Measurements from ENCODE around the gene ATP5MG. TPM values are rescaled to one million over a fixed set of nuclear protein-coding genes. Genes with fewer than 3 reads are reported as not detected.
A peak's percentile ranks its signal among the peaks of the same experiment; 100 is the strongest.

ATP5MG gene
- 100 to 1,000 TPM in 3 of 4 donors, 10 to 100 TPM in 1; 36.4 to 274 (median 152) TPM for total RNA-seq

- DNase-seq: peak; percentile 87 to 88
- peak within 1 kb of the TSS; percentile 81 to 93 for H3K27ac ChIP-seq
- no peak for TF ChIP-seq CTCF (IDR thresholded peaks at IDR 0.05)
- TF ChIP-seq POLR2A (IDR thresholded peaks at IDR 0.05): peak in 1 of 2 donors; percentile 28
- intact Hi-C loops (cut with DNase I; ENCODE audit: low total_unique reads): no loop called here
- H3K4me3 ChIP-seq: peak within 1 kb of the TSS; percentile 91 to 98
- no peaks in the 10 kb centered on the region for H3K9me3 ChIP-seq
- H3K27me3 ChIP-seq: no peaks in the 10 kb centered on the region
- H3K4me1 ChIP-seq: peaks cover 3 to 15% of the 10 kb centered on the region in 2 donors
- H3K36me3 ChIP-seq: no peaks in the 10 kb centered on the region
Observed at GRCh38 chr11:118401151-118401879, at the start of gene ATP5MG. TSS of gene ATP5MG (plus strand) at chr11:118401606. CDS start at chr11:118401666, 60 bp downstream.

- intact Hi-C loops (cut with DNase I; ENCODE audit: low total_unique reads): loop anchor here (10.0 kb wide), 1 partner anchor 208 kb away; no protein-coding TSS in a partner anchor
- no peaks in the 10 kb centered on the region for H3K27me3 ChIP-seq
- no peaks in the 10 kb centered on the region for H3K9me3 ChIP-seq
- no peak overlapping the region for H3K27ac ChIP-seq
- DNase-seq: no peak
- no peaks in the 10 kb centered on the region for H3K36me3 ChIP-seq
- no peaks in the 10 kb centered on the region for H3K4me1 ChIP-seq
- TF ChIP-seq CTCF (IDR thresholded peaks at IDR 0.05): peak; percentile 19 to 54 (median 33)
- TF ChIP-seq POLR2A (IDR thresholded peaks at IDR 0.05): no peak
- H3K4me3 ChIP-seq: no peak overlapping the region
Observed at GRCh38 chr11:118353084-118353710, 48.2 kb upstream of the ATP5MG start.

- no peaks in the 10 kb centered on the region for H3K9me3 ChIP-seq
- TF ChIP-seq CTCF (IDR thresholded peaks at IDR 0.05): no peak
- H3K4me1 ChIP-seq: no peaks in the 10 kb centered on the region
- intact Hi-C loops (cut with DNase I; ENCODE audit: low total_unique reads): loop anchor here (10.0 kb wide), 1 partner anchor 213 kb away; no protein-coding TSS in a partner anchor
- no peaks in the 10 kb centered on the region for H3K36me3 ChIP-seq
- no peaks in the 10 kb centered on the region for H3K27me3 ChIP-seq
- H3K4me3 ChIP-seq: no peak overlapping the region
- no peak overlapping the region for H3K27ac ChIP-seq
- DNase-seq: no peak
Observed at GRCh38 chr11:118358071-118358470, 43.3 kb upstream of the ATP5MG start.

GRCh38 chr11:118359295-118359958 is 42.0 kb upstream of the ATP5MG start, which contains the start of gene UBE4A:
TSS of gene UBE4A (plus strand) at chr11:118359600. CDS start at chr11:118365081, 5,481 bp downstream.
- Histone ChIP-seq H3K9me3 (no peaks in the 10 kb centered on the region), H3K27ac (peak within 1 kb of the TSS; percentile 7 to 43), H3K27me3 (no peaks in the 10 kb centered on the region), H3K4me1 (no peaks in the 10 kb centered on the region), H3K36me3 (no peaks in the 10 kb centered on the region), H3K4me3 (peak within 1 kb of the TSS; percentile 70 to 73)
- intact Hi-C loops (cut with DNase I; ENCODE audit: low total_unique reads): loop anchor here (10.0 kb wide), 1 partner anchor 215 kb away; no protein-coding TSS in a partner anchor
- peak in 1 of 2 donors; percentile 46 for TF ChIP-seq POLR2A (IDR thresholded peaks at IDR 0.05)
- peak in 1 of 4 experiments; percentile 7 for TF ChIP-seq CTCF (IDR thresholded peaks at IDR 0.05)
- DNase-seq: peak; percentile 92 to 94

Measured in uterus (tissue), 4 donors.